K562 (cell line): ENCODE measurements around the gene AFG1L. TPM values are rescaled to one million over a fixed set of nuclear protein-coding genes. Genes with fewer than 3 reads are reported as not detected.
A peak's percentile ranks its signal among the peaks of the same experiment; 100 is the strongest.

Experiments used
- ARID1B ChIP-seq: fragments of 450-650 bp; IDR thresholded peaks from 2 replicates; pipeline ENCODE4 v1.6.1; 2016; ENCODE audit warnings: antibody characterized with exemption, mild to moderate bottlenecking, inconsistent platforms
- BHLHE40 ChIP-seq: IDR thresholded peaks from 2 replicates; pipeline ENCODE4 v1.6.1; 2011; ENCODE audit warnings: low read length, improper control_type of control experiment
- CEBPG ChIP-seq, 3 experiments: fragments of 200-800 bp in 1 of 3; sonication (Bioruptor generic) in 1 of 3; sonication (generic) in 1 of 3; formaldehyde crosslinking in 1 of 3; IDR thresholded peaks in 2 of 3; conservative IDR thresholded peaks in 1 of 3; 2 replicates each; pipeline versions ENCODE4 v1.6.1 to v1.8.0; 2016 to 2022; ENCODE audit warnings: missing compliant biosample characterization in 2 of 3, missing genetic modification characterization in 2 of 3, mild to moderate bottlenecking in 1 of 3, missing genetic modification reagents in 1 of 3
- CREM ChIP-seq: IDR thresholded peaks from 2 replicates; pipeline ENCODE4 v1.6.1; 2014; ENCODE audit warnings: antibody characterized with exemption, low read depth
- CTBP1 ChIP-seq: fragments of 450-650 bp; IDR thresholded peaks from 2 replicates; pipeline ENCODE4 v1.6.1; 2016; ENCODE audit warnings: borderline replicate concordance
- CXXC5 ChIP-seq: fragments of 250-450 bp; sonication (Bioruptor Pico); IDR thresholded peaks from 2 replicates; pipeline ENCODE4 v1.8.0; 2022; ENCODE audit warnings: inconsistent platforms, mild to moderate bottlenecking, moderate library complexity
- HMG20A ChIP-seq: fragments of 450-650 bp; formaldehyde crosslinking; conservative IDR thresholded peaks from 2 replicates; pipeline ENCODE4 v1.4.0; 2020; ENCODE audit warnings: mild to moderate bottlenecking, mixed read lengths
- HSF4 ChIP-seq: fragments of 250-450 bp; sonication (Bioruptor Pico); IDR thresholded peaks from 2 replicates; pipeline ENCODE4 v2.1.2; 2022; ENCODE audit warnings: mild to moderate bottlenecking, moderate library complexity, borderline replicate concordance
- KLF10 ChIP-seq: fragments of 250-450 bp; sonication (Bioruptor Pico); IDR thresholded peaks from 2 replicates; pipeline ENCODE4 v1.6.1; 2021; ENCODE audit warnings: matching md5 sums
- MXI1 ChIP-seq: IDR thresholded peaks from 2 replicates; pipeline ENCODE4 v1.6.1; 2011; ENCODE audit warnings: low read depth, mild to moderate bottlenecking, improper control_type of control experiment, low read length
- PML ChIP-seq: IDR thresholded peaks from 2 replicates; pipeline ENCODE4 v1.6.1; 2012; ENCODE audit warnings: low read length, inconsistent platforms
- RERE ChIP-seq: sonication (generic); formaldehyde crosslinking; IDR thresholded peaks from 2 replicates; pipeline ENCODE4 v1.8.0; 2023; ENCODE audit warnings: missing genetic modification reagents, mild to moderate bottlenecking, borderline replicate concordance
- SP1 ChIP-seq: sonication (generic); formaldehyde crosslinking; IDR thresholded peaks from 2 replicates; pipeline ENCODE4 v1.8.1; 2022; ENCODE audit warnings: mild to moderate bottlenecking, missing genetic modification reagents
- ZEB2 ChIP-seq: fragments of 450-650 bp; IDR thresholded peaks from 2 replicates; pipeline ENCODE4 v1.6.1; 2016
- ZFX ChIP-seq: sonication (generic); formaldehyde crosslinking; IDR thresholded peaks from 2 replicates; pipeline ENCODE4 v1.8.0; 2022; ENCODE audit warnings: mild to moderate bottlenecking, missing genetic modification reagents, moderate library complexity
- ZNF551 ChIP-seq: fragments of 250-450 bp; sonication (Bioruptor Pico); IDR thresholded peaks from 2 replicates; pipeline ENCODE4 v1.5.0; 2021; ENCODE audit warnings: mild to moderate bottlenecking, moderate library complexity
- ZNF695 ChIP-seq: fragments of 450-650 bp; formaldehyde crosslinking; IDR thresholded peaks from 2 replicates; pipeline ENCODE4 v1.4.0; 2020; ENCODE audit warnings: mild to moderate bottlenecking, moderate library complexity
- polyA plus RNA-seq, 8 experiments: library from polyadenylated mRNA; depleted of rRNA in 4 of 8; stranded (reverse) in 5 of 8; unstranded in 3 of 8; fragments of >200 nt; fragmentation: Nextera tagmentation in 2 of 8; fragmentation: Illumina TruSeq in 1 of 8; extraction: Ambion mirVana in 2 of 8; extraction: Trizol in 1 of 8; gene quantifications; 2 replicates each; pipeline versions ENCODE4 v1.2.1 to v1.2.3, GENCODE V29; 2011 to 2014; ENCODE audit warnings: inconsistent platforms in 1 of 8, missing spikeins in 1 of 8
- total RNA-seq, 7 experiments: library from RNA; depleted of rRNA in 6 of 7; stranded (reverse); fragments of >200 nt in 6 of 7; fragmentation: Illumina TruSeq in 2 of 7; extraction: Trizol in 2 of 7; gene quantifications; 2 replicates each; pipeline versions ENCODE4 v1.2.1 to v1.2.3, GENCODE V29; 2011 to 2021; ENCODE audit warnings: low replicate concordance in 1 of 7

Gene AFG1L
- total and polyA plus RNA-seq, 9 of the 15 experiments (the other 6 are each of a cell fraction or from before 2014, with no cell fraction given) = 2.2 to 15.5 (median 5.8) TPM

- no peak for TF ChIP-seq MXI1
- peak; percentile 39; the same call in 1 of the 2 replicates for TF ChIP-seq CTBP1
- TF ChIP-seq ZEB2 = peak; percentile 15; the same call in 1 of the 2 replicates
- no peak for TF ChIP-seq ZNF551
- no peak for TF ChIP-seq RERE (CRISPR knock-in tag)
- no peak for TF ChIP-seq ZNF695 (CRISPR knock-in tag)
- TF ChIP-seq SP1 (CRISPR knock-in tag) = 0 out of 2 replicates have a peak, but pooled peaks have one; percentile 16
- no peak for TF ChIP-seq HSF4 (CRISPR knock-in tag)
- TF ChIP-seq HMG20A (CRISPR knock-in tag) = no peak
- TF ChIP-seq CREM = peak; percentile 65
- 0 out of 2 replicates have a peak, but pooled peaks have one; percentile 37 for TF ChIP-seq PML
- peak; percentile 57; the same call in 1 of the 2 replicates for TF ChIP-seq BHLHE40
- TF ChIP-seq KLF10 (CRISPR knock-in tag) = no peak
- peak; percentile 82 for TF ChIP-seq ARID1B
- TF ChIP-seq CXXC5 (CRISPR knock-in tag) = peak; percentile 51
- peak; percentile 17; the same call in 1 of the 2 replicates for TF ChIP-seq ZFX (CRISPR knock-in tag)
- TF ChIP-seq CEBPG (CRISPR knock-in tag; IDR thresholded peaks at IDR 0.05) = no peak
- no peak for TF ChIP-seq CEBPG (tag; conservative IDR thresholded peaks at IDR 0.05 in 1 of 2, IDR thresholded peaks at IDR 0.05 in 1 of 2)
Measured at GRCh38 chr6:108574457-108575141, 279.7 kb downstream of the AFG1L start (continued).
